ENCODE results near the gene HK1. TPM values are rescaled to one million over a fixed set of nuclear protein-coding genes. Genes with fewer than 3 reads are reported as not detected.

The HK1 gene
- total RNA-seq, 1 donor from 2014 or later = 106 TPM

DNA sequence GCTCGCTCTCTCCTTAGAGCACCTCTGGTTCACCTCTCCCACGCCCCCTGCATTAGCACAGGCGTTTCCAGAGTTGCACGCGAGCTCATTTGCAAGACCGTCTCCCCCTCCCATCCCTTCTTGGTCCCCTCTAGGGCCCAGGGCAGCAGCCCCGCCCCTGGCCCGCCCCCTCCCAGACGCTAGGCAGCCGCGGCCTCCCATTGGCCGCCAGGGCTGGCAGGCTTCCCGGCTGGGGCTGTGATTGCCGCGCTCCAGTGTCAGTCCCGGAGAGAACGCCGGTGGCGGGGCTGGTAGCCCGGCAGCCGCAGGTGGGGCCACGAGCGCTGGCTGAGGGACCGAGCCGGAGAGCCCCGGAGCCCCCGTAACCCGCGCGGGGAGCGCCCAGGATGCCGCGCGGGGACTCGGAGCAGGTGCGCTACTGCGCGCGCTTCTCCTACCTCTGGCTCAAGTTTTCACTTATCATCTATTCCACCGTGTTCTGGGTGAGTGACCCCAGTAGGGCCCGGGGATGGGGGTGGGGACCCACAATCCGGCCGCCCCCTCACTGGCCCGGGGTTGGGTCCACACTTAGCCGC lies 173.0 kb downstream of the HK1 start, which contains the start of gene TSPAN15:
TSS of gene TSPAN15 (plus strand) at position 257 of the 575 bp plus-strand sequence. CDS start at position 387, 130 bp downstream.
- TF ChIP-seq POLR2AphosphoS5 (IDR thresholded peaks at IDR 0.05; ENCODE audit: insufficient read depth in 1 of 2, low read depth in 1 of 2) (peak in 1 of 2 donors; percentile 73), POLR2A (IDR thresholded peaks at IDR 0.05) (peak in 1 of 2 donors; percentile 19)
- TF ChIP-seq, protein P1, sequence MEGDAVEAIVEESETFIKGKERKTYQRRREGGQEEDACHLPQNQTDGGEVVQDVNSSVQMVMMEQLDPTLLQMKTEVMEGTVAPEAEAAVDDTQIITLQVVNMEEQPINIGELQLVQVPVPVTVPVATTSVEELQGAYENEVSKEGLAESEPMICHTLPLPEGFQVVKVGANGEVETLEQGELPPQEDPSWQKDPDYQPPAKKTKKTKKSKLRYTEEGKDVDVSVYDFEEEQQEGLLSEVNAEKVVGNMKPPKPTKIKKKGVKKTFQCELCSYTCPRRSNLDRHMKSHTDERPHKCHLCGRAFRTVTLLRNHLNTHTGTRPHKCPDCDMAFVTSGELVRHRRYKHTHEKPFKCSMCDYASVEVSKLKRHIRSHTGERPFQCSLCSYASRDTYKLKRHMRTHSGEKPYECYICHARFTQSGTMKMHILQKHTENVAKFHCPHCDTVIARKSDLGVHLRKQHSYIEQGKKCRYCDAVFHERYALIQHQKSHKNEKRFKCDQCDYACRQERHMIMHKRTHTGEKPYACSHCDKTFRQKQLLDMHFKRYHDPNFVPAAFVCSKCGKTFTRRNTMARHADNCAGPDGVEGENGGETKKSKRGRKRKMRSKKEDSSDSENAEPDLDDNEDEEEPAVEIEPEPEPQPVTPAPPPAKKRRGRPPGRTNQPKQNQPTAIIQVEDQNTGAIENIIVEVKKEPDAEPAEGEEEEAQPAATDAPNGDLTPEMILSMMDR (IDR thresholded peaks at IDR 0.05) = no peak
- H3K4me1 ChIP-seq = peaks cover 54% of the 10 kb centered on the region
- H3K27ac ChIP-seq = peak within 1 kb of the TSS; percentile 53
- no peak for DNase-seq (ENCODE audit: extremely low spot score in 2 of 2)
- intact Hi-C loops (cut with DNase I) = loop anchor here (5.0 kb wide), 1 partner anchor 1781 kb away; no protein-coding TSS in a partner anchor
- H3K36me3 ChIP-seq = no peaks in the 10 kb centered on the region
- peak within 1 kb of the TSS; percentile 69 to 76 for H3K4me3 ChIP-seq
- no peaks in the 10 kb centered on the region for H3K9me3 ChIP-seq
- H3K27me3 ChIP-seq = no peaks in the 10 kb centered on the region

Other genes starting within 250 kb of the HK1 start
- gene SRGN, start 190.4 kb upstream of the HK1 start, total RNA-seq = 117 TPM
- 33.6 TPM for gene VPS26A, start 154.3 kb upstream of the HK1 start, total RNA-seq
- 27.5 TPM for gene SUPV3L1, start 98.3 kb upstream of the HK1 start, total RNA-seq
- 2.5 TPM for gene HKDC1, start 58.2 kb upstream of the HK1 start, total RNA-seq
- 6.1 TPM for gene TACR2, start 138.4 kb downstream of the HK1 start, total RNA-seq
- gene TSPAN15, start 173.0 kb downstream of the HK1 start, total RNA-seq = 26.5 TPM